GM21717 (cell line): ENCODE data around the gene MAPK4.
A peak's percentile ranks its signal among the peaks of the same experiment; 100 is the strongest.
"Not testable (repeated sequence)": the region's sequence is repeated elsewhere in the genome, so short reads cannot be mapped to it uniquely, and the experiment has no call there.

Experiments
- ATAC-seq: cut with Tn5 transposase; IDR thresholded peaks from one replicate; pipeline ENCODE4 v1.9.1; 2021; ENCODE audit warnings: mild to moderate bottlenecking, moderate library complexity; ENCODE audit not compliant: unreplicated experiment

The MAPK4 gene

GRCh38 chr18:50678651-50679050 lies 118.8 kb downstream of the MAPK4 start:
- ATAC-seq: no peak

GRCh38 chr18:50679056-50679455 lies 119.2 kb downstream of the MAPK4 start:
- ATAC-seq: no peak

DNA sequence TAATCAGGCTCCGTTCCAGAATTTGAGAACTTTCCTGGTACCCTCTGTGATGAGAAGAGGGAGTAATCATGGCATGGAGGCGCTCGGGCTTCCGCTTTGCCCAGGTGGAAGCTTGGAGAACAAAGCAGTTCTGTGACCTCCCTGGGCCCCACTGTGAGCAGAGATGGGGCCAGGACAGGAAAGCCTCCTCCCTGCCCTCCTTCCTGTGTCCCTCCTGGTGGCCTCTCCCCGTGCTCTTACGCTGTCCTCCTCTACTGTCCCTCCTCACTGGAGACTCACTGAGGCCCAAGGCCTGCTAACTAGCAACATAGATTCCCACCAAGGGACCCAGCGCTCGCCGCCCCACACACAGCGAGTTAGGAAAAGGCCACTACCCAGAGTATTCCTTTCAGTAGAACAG lies 119.8 kb downstream of the MAPK4 start:
- ATAC-seq: no peak

GRCh38 chr18:50680966-50681365 lies 121.1 kb downstream of the MAPK4 start:
- no peak for ATAC-seq

DNA sequence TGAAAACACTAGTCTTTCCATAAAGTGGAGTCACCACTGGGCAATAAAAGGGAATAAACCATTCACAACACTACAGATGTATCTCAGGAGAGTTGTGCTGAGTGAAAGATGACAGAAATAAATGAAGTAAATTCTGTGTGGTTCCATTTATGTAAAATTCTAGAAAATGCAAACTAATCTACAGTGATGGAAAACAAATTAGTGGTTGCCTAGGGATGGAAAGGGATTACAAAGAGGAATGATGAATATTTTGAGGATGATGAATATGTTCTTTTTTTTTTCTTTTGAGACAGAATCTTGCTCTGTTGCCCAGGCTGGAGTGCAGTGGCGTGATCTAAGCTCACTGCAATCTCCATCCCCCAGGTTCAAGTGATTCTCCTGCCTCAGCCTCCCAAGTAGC lies 123.0 kb downstream of the MAPK4 start:
- no peak for ATAC-seq

DNA sequence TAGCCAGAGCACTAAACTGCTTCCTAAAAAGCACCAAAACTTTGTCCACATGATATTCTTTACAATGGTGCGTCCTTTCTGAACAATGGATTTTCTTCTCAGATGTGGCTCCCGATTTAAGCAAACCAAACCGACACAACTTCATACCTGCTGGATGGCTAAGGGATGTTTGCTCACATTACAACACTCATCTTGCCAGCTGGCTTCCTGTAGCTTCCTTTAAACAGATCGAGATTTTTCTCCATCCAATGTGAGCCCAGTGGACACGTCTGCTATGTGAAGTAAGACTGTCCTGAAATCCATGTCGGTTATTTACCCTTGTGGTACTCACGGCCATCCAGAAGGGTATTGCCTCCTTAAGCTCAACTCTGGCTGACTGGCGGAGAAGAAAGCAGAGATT lies 126.5 kb downstream of the MAPK4 start:
- no peak for ATAC-seq

- no peak for ATAC-seq
Observed at GRCh38 chr18:50687491-50687890, 127.6 kb downstream of the MAPK4 start.

- ATAC-seq: no peak
Observed at GRCh38 chr18:50689578-50689977, 129.7 kb downstream of the MAPK4 start.

DNA sequence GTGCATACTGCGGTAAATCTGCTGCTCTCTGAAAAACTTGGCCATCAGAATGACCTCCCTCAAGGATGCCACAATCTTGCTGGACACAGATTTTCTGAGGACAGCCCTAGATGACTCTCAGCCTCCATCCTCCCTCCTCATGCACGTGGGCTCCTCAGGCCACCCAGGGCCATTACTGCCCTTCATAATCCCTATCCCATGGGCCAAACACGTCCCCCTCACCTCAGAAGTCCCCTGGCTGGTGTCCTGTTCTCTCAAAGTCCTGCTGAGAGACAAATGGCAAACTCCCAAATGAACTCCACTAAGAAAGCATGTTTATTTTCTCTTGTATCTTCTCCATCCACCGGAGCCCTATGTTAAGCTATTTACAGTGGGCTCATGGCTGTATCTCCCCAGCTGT lies 134.3 kb downstream of the MAPK4 start:
- ATAC-seq: no peak

- no peak for ATAC-seq
Observed at GRCh38 chr18:50695431-50696176, 135.7 kb downstream of the MAPK4 start.

DNA sequence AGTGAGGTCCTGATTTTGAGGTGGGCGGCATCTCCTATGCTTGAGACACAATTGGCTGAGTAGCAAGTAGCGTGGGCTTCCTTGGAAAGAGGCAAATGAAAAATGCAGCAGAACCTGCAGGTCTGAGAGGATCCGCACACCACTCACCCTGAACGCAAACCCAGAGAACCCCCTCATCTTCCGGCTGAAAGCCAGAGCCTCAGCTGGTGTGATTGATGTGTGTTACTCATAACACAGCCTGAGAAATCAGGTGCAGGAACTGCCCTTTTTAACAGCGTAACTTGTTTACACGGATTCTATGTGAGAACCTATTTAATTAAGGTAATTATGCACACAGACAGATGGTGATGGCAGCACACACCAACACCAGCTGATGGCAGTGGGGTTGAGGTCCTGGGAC lies 136.5 kb downstream of the MAPK4 start:
- no peak for ATAC-seq

GRCh38 chr18:50696929-50697328 lies 137.0 kb downstream of the MAPK4 start:
- peak; percentile 83 for ATAC-seq

- ATAC-seq: peak; percentile 30
Observed at GRCh38 chr18:50697509-50697908, 137.6 kb downstream of the MAPK4 start.

DNA sequence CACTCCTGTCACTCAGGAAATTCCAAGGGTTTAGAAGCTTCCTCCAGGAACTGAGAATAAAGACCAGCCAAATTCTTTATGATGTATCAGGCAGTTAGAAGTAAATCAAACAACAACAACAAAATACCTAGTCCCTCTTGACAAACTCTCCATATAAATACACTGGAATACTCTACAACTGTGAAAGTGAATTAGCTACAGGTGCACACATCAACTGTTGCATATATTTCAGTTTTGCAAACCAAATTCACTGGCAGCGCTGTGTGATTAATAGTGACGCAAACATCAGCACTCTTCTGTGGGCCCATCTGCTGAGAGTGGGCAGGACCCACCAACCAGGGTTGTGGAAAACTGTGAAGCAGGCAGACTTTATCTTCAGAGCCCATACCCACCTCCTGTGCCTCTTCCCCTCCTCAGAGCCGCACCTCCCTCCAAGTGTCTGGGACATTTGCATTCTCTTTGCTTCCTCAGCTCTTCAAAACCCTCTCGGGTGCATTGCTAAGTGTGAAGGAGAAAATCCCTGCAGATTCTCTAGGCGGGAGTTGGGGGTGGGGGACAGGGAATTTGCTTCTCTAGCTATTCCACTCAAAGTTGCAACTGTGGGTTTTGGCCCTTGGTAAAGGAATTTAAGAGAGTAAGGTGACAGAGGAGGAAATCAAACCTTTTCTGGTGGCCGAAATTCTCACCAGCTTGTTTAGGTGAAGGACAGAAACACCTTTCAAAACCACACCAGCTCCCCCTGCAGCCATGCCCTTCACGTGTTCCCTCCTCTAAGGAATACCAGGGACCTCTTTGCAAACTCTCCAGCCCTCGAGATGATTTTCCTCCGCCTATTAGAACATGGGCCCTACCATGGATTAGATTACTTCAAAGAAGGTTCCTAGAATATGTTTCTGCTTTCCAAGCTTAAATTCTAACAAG lies 140.6 kb downstream of the MAPK4 start:
- ATAC-seq: no peak

DNA sequence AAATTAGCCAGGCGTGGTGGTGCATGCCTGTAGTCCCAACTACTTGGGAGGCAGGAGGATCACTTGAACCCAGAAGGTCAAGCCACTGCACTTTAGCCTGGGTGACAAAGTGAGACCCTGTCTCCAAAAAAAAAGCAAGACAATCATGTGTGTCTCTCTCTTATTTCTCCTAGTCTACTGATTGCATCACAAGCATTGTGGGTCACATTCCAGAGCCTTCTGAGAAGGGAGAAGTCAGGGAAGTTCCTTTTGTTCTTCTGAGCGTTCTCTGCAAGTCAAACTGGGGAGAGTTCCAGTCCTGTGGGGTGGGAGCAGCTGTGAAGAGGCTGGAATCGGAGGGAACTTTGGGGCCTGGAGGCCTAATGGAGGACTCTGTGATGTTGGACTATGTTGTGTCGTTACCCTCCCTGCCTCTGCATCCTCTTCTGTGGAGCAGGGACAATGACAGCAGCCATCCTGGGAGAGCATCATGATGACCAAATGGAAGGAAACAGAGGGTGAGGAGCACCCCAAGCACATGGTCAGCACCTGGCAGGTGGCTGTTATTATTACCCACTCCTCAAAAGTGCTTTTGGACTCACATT lies 144.6 kb downstream of the MAPK4 start:
- ATAC-seq: no peak

DNA sequence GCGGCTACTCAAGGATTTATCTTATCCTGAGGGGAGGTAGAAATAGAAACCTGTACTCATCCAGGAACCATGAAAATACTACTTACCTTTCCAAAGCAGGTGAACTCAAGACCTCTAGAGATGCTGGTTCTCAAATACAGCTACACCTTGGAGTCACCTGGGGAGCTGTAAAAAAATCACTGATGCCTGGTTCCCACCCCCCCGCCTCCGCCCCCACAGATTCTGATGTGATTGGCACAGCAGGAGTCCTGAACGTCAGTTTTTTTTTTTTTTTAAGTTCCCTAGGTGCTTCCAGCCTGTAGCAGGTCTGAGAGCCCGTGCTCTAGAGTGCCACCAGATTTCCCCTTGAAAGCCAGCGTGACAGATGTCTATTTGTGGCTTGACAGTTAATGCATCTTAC lies 146.3 kb downstream of the MAPK4 start:
- ATAC-seq: no peak

DNA sequence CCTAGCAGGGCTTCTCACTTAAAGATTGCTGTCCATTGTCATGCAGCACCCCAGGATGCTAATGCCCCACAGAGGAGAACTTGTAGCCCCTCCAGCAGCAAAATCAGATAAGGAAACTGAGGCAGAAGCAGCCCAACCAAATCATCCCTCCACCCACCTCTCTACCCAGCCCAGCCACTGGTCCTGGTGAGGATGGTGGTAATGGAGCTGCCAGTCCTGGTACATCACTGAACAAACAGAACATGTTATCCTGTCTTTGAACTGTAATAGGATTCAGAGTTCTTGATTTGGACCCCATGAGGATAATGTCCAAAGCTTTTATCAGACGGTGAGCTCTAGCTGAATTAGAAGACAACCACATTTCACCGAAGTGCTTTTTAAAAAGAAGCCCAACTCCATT lies 146.8 kb downstream of the MAPK4 start:
- no peak for ATAC-seq

GRCh38 chr18:50707297-50707696 lies 147.4 kb downstream of the MAPK4 start:
- ATAC-seq: not testable (repeated sequence)

GRCh38 chr18:50707855-50708469 lies 148.1 kb downstream of the MAPK4 start:
- ATAC-seq: no peak

DNA sequence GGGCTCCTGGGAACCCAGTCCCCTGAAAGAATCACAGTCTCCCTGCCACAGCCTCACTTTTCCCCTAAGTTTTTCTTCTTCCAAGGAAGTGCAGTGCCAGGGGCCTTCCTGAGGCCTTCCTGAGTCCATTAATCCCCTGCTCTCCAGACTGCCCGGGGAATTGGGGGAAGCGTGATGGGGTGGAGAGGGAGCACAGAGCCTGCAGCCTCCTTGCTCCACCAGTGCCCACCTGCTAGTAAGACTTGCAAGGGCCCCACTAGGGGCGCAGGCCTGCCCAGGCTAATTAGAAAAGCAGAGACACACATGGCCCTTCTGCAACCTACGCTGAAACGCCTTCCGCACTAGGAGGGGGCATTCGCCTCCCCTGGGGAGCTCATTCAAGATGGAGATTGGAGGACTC lies 149.3 kb downstream of the MAPK4 start:
- ATAC-seq: no peak

DNA sequence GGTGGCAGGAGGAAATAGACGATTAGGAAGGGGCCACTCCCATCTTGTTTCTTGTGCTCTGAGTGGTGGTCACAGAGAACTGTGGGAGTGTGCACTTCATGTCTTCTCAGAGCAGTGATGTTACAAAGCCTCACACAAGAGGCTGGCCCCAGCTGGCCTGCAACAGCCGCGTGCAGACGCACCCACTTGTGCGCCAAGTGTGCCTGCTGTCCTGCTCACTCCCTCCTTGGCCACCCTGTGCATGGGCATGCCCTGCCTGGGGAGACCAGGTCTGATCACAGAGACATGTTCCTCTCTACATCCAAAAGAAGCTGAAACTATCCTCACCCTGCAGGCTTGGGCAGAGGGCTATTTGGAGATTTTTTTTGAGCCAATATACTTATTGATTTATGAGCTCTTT lies 151.5 kb downstream of the MAPK4 start:
- no peak for ATAC-seq
